GM19035 (cell line): ENCODE measurements around the gene DCST2.
"Not testable (repeated sequence)": the region's sequence is repeated elsewhere in the genome, so short reads cannot be mapped to it uniquely, and the experiment has no call there.

Source experiments
- ATAC-seq: cut with Tn5 transposase; IDR thresholded peaks from one replicate; pipeline ENCODE4 v1.9.1; 2021; ENCODE audit not compliant: unreplicated experiment

The DCST2 gene

GRCh38 chr1:154982897-154983648 lies 50.5 kb downstream of the DCST2 start, which contains the start of gene FLAD1:
TSS of gene FLAD1 (plus strand) at chr1:154983344. CDS start at chr1:154983695, 351 bp downstream.
- ATAC-seq, result peak; percentile 98

GRCh38 chr1:154982341-154982740 lies 51.2 kb downstream of the DCST2 start:
- no peak for ATAC-seq

GRCh38 chr1:154978360-154978759 lies 55.2 kb downstream of the DCST2 start:
- ATAC-seq, result no peak

- ATAC-seq, result not testable (repeated sequence)
Observed at GRCh38 chr1:154977762-154978161, 55.8 kb downstream of the DCST2 start.

GRCh38 chr1:154975409-154976059 lies 58.0 kb downstream of the DCST2 start:
- ATAC-seq, result no peak

- ATAC-seq, result peak; percentile 37
Observed at GRCh38 chr1:154974808-154975408, 58.7 kb downstream of the DCST2 start.

GRCh38 chr1:154974102-154974807 lies 59.3 kb downstream of the DCST2 start, which contains the start of gene CKS1B:
TSS of gene CKS1B (plus strand) at chr1:154974681. CDS start at chr1:154974746, 65 bp downstream.
- ATAC-seq, result peak; percentile 77

- no peak for ATAC-seq
Observed at GRCh38 chr1:154973344-154974101, 60.1 kb downstream of the DCST2 start.

- no peak for ATAC-seq
Observed at GRCh38 chr1:154972517-154973343, 60.9 kb downstream of the DCST2 start.

- ATAC-seq, result no peak
Observed at GRCh38 chr1:154972213-154972516, 61.4 kb downstream of the DCST2 start.

GRCh38 chr1:154971341-154971998 lies 62.1 kb downstream of the DCST2 start:
- no peak for ATAC-seq

- ATAC-seq, result no peak
Observed at GRCh38 chr1:154970631-154971340, 62.8 kb downstream of the DCST2 start, which contains the start of gene SHC1. TSS of gene SHC1 (minus strand) at chr1:154970747. CDS start at chr1:154970526, 221 bp downstream.

- ATAC-seq, result no peak
Observed at GRCh38 chr1:154969860-154970452, 63.6 kb downstream of the DCST2 start.

- no peak for ATAC-seq
Observed at GRCh38 chr1:154969246-154969645, 64.3 kb downstream of the DCST2 start.

GRCh38 chr1:154968731-154969130 lies 64.8 kb downstream of the DCST2 start:
- no peak for ATAC-seq
